ENCODE data around the gene ZNF740.

Gene ZNF740

GRCh38 chr12:53214687-53215455 is 34.3 kb downstream of the ZNF740 start:
- DNase-seq = no peak

GRCh38 chr12:53215497-53215896 is 35.0 kb downstream of the ZNF740 start:
- no peak for DNase-seq

DNA sequence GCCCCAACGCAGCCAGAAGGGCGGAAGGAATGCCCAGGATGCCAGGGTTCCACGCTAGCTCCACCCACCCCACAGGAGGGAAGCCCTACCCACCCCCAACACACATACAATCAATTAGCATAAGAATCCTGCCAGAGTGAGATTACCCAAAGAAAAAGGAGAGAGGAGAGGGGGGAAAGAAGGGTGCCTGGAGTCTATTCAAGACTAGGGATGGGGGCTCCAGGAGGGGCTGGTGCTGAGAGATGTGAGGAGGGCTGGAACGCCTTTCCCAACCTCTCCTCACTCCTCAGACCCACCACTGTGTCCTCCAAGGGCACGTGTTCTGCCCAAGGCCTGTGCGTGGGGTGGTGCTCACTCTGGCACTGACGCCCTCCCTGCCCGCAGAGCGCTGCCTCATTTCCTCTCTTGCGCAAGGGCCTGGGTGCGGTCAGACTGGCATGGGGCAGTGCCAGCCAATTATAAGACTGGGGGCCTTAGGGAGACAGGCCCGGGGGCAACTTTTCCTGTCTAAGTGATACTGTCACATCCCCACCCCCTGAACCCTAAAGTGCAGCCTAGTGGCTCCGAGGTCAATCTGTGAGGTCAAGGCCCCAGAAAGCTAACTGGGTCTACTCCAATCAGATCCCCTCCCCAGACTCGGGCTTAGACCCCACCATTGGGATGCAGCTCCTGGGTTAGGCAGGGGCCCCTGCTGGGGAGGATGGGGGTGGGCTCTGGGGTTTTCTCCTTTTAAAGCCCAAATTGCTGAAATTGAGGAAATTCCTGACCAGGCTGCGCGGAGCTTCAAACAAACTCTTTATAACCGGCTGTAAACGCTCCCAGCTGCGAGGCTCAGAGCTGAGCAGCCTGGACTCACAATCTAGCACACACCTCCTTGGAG is 36.8 kb downstream of the ZNF740 start:
- no peak for DNase-seq

- no peak for DNase-seq
These were observed 37.4 kb downstream of the ZNF740 start for GRCh38 chr12:53217931-53218307.

GRCh38 chr12:53218551-53219291 is 38.2 kb downstream of the ZNF740 start:
- DNase-seq = no peak

- DNase-seq = no peak
These were observed 38.9 kb downstream of the ZNF740 start for GRCh38 chr12:53219292-53219955.

DNA sequence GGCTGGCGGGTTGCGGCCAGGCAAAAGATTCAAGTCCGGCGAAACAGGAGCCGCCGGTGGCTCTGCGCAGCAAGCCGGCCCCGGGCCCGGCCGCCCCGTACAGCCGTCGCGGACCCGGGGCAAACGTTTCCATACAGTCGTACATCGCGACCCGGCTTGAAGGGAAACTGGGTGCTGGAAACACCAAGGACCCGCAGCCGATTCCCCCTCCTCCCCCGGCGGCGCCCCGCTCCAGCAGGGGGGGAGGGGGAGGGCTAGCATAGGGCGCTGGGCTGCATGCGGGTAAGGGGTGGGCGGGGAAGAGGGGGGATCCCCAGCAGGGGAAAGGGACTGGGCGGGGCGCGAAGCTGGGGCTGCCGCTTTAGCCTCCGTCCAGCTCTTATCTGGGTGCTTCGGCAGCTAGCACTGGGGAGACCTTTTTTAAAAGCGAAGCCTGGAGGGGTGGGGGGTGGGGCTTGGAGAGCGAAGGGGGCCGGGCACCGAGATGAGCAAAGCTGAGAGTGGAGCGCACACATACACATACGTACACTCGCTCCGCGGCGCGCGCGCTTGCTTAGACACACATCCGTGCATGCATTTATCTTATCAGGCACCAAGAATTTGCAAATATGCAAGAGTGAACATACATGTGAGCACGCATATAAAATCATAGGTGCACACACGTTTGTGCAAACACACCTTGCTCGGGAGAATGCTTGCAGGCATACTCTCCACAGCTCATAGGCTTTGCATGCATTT is 39.6 kb downstream of the ZNF740 start:
- peak; percentile 24 to 25 for DNase-seq

DNA sequence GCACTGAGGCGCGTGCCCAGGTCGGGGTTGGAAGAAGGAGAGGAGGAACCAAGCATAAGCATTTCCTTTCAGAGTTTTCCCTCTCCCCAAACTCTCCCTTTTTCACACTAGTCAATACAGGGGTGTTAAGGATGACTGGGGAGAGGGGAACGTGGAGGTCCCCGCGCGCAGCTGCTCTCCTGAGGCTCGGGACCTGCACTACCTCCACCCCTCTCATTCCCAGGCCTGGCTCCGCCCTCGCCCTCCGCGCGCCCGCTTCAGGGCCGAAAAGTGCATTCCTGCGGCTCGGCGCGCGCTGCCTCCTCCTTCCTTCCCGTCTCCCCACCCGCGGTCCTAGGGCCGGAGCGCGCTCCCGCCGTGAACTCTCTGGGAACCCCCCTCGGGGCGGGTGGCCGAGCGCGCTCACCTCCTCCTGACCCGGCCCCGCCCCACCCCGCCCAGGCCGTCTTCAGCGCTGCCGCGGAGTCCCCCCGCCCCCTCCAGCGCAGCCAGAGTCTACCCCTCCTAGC is 40.2 kb downstream of the ZNF740 start:
- peak; percentile 65 to 72 for DNase-seq

DNA sequence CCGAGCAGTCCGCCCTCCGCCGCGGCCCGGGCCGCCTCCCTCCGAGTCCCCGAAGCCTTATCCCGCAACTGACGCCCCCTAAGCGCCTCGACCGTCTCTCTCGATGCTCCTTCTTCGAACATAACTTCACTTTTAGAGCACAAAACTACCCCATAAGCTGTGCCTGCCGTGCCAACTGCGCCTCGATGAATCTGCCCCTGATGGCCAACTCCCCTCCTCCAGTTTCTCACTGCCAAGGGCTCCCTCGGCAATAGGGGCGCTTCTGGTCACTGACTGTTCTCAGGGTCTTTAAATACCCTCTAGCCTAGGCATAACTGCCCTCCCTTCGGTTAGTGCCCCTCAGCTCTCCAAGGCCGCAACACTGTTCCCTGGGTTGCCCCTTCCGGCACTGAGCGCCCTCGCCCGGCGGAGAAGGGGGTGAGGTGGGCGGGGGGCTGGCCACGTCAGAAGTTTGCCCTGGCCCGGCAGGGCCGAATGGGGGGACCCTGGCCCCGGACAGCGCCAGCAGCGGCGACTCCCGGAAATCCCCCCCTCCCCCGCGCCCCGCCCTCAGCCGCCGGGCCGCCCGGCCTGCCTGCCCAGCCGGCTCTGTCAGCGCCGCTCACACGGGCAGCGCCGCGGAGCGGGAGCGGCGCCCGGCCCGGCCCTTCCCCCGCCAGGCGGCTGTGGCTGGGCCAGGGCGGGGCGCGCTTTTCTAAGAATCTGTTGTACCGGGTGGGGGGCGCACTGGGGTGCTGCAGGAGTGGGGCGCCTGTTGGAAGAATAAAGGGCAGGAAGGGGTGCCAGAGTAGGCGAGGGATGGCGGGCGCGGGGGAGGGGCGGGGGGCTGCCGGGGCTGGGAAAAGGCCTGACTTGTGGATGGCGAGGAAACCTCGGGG is 40.9 kb downstream of the ZNF740 start:
- DNase-seq = peak; percentile 75 to 78

DNA sequence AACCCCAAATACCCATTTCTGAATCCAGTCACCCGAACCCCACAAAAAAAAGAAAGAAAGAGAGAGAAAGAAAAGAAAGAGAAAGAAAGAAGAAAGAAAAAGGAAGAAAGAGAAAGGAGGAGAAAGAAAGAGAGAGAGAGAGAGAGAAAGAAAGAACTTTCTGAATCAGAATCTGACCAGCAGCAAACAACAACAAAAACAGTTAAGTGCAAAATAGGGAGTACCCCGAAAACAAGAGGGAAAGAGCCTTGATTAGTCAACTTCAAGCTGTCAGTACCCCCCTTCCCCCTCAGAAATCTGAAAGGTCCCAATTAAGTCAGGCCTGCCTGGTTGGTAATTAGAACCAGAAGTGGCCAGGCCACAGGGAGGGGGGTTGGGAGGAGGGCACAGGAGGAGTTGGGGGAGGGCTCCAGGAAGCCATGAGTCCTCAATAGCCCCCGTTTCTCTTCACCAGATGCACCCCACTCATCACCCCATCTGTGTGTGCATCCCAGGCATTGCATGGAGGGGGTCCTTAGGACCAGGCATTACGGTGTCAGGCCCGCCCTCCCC is 41.7 kb downstream of the ZNF740 start:
- DNase-seq = no peak

DNA sequence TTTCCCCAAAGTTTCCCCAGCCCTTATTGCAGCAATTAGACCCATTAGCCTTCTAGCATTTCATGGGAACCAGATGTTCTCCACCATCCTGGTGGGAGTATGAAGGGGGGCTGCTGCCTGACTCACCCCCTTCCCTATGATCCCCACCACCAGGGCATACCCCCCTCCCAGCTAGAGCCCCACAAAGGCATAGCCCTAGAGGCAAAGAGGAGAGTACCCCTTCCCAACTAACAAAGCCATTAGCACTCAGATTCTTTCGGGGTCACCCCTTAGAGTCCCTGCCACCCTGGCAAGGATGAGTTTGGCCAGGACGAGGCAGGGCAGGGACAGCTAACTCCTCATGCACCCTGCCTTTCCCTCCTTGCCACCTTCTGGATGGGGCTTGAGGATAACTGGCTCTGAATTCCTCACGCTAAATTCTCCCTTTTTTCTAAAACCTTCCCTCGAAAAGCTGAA is 42.3 kb downstream of the ZNF740 start:
- DNase-seq = no peak

GRCh38 chr12:53223389-53224060 is 43.0 kb downstream of the ZNF740 start:
- no peak for DNase-seq

DNA sequence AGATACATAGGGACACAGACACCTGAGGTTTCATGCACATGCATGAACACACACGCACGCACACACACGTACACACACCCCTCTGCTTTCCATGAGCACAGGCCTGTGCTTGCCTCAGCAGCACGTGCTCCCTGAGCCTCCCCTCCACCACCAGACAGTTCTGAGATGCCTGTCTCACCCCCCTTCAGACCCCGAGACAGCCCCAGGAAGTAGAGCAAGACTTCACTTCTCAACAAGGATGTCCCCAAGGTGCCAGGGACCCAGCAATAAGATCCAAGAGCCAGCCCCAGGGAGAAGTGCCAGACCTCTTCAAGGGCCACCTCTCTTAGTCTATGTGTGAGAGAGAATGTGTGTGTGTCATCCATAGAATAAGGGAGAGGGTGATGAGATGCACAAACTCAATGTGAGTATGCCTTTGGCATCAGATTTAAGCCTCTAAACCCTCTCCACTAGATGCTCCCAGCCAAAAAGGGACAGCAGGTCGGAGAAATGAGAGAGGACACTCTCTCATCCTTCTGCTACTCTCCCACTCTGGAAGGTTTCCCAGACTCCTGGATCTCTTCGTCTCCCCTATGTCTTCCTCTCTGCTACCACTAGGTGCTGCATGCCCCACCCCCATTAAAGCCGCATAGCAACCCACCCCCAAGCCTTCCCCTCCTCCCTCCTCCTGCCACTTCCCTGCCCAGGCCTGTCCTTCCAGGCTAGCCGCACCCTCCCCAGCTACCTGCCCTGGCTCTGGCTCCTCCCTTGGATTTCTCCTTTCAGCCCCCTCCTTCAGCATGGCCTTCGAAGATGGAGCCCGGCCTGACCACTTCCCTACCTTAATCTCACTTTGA is 43.8 kb downstream of the ZNF740 start:
- no peak for DNase-seq

GRCh38 chr12:53224897-53225634 is 44.5 kb downstream of the ZNF740 start:
- no peak for DNase-seq

- DNase-seq = no peak
These were observed 45.3 kb downstream of the ZNF740 start for GRCh38 chr12:53225635-53226424.

GRCh38 chr12:53226815-53227214 is 46.3 kb downstream of the ZNF740 start:
- no peak for DNase-seq

DNA sequence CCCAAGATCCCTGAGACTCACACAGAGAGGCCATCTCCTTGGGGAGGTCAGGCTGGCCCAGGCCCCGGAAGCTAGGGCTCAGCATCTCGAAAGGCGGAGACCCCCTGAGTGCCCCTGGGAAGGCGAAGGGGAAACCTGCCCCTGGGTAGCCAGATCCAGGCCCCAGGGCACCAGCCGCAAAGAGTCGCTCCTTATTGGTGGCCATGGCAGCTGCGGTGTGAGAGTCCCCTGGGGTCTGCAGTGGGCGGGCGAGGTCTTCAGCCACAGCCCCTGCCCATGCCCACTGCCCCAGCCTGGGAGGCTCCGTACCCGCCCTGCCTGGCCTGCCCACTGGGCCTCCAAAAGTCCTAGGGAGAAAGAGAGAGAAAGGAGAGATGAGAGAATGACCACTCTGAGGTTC is 46.8 kb downstream of the ZNF740 start:
- DNase-seq = no peak

All from NCI-H1930 (cell line).